H9 (cell line): ENCODE measurements around the gene PCARE. TPM values are rescaled to one million over a fixed set of nuclear protein-coding genes. Genes with fewer than 3 reads are reported as not detected.

Experiments used
- DNase-seq: peaks from one replicate; pipeline ENCODE4 v3.0.0-alpha.2; 2017
- H2AFZ ChIP-seq: one replicate; pipeline ENCODE4 v1.6.1; 2013; ENCODE audit warnings: mild to moderate bottlenecking, low read length, control low read depth, moderate library complexity
- H2AK5ac ChIP-seq: 2 replicates; pipeline ENCODE4 v1.6.1; 2013; ENCODE audit warnings: low read length, control low read depth, mixed read lengths; ENCODE audit not compliant: insufficient read length
- H2BK120ac ChIP-seq: one replicate; pipeline ENCODE4 v1.6.1; 2013; ENCODE audit warnings: low read depth, mild to moderate bottlenecking, low read length, control low read depth, inconsistent platforms; ENCODE audit not compliant: poor library complexity, severe bottlenecking
- H2BK12ac ChIP-seq: 2 replicates; pipeline ENCODE4 v1.6.1; 2013; ENCODE audit warnings: low read length, control low read depth, mixed read lengths, low read depth; ENCODE audit not compliant: insufficient read length
- H2BK15ac ChIP-seq: 2 replicates; pipeline ENCODE4 v1.6.1; 2013; ENCODE audit warnings: low read depth, low read length, control low read depth
- H2BK20ac ChIP-seq: one replicate; pipeline ENCODE4 v1.6.1; 2013; ENCODE audit warnings: low read depth, mild to moderate bottlenecking, low read length, control low read depth, inconsistent platforms; ENCODE audit not compliant: poor library complexity, severe bottlenecking
- H2BK5ac ChIP-seq: 2 replicates; pipeline ENCODE4 v1.6.1; 2013; ENCODE audit warnings: low read length, control low read depth, mixed read lengths; ENCODE audit not compliant: insufficient read length
- H3K14ac ChIP-seq: 2 replicates; pipeline ENCODE4 v1.6.1; 2013; ENCODE audit warnings: low read length, control low read depth; ENCODE audit not compliant: insufficient read depth
- H3K18ac ChIP-seq: 2 replicates; pipeline ENCODE4 v1.6.1; 2013; ENCODE audit warnings: low read depth, mild to moderate bottlenecking, mixed read lengths, low read length, control low read depth; ENCODE audit not compliant: insufficient read length
- H3K23ac ChIP-seq: 2 replicates; pipeline ENCODE4 v1.6.1; 2013; ENCODE audit warnings: low read length, control low read depth, mixed read lengths, low read depth; ENCODE audit not compliant: insufficient read length
- H3K23me2 ChIP-seq: 2 replicates; pipeline ENCODE4 v1.6.1; 2013; ENCODE audit warnings: low read depth, mild to moderate bottlenecking, mixed read lengths, low read length, control low read depth; ENCODE audit not compliant: insufficient read length, poor library complexity, severe bottlenecking
- H3K27ac ChIP-seq: 2 replicates; pipeline ENCODE4 v1.5.1; 2013; ENCODE audit warnings: low read length, control low read depth, mixed read lengths, low read depth; ENCODE audit not compliant: insufficient read length
- H3K27me3 ChIP-seq: 2 replicates; pipeline ENCODE4 v1.6.1; 2013; ENCODE audit warnings: low read length, control low read depth, inconsistent platforms; ENCODE audit not compliant: insufficient read depth
- H3K4ac ChIP-seq: 2 replicates; pipeline ENCODE4 v1.6.1; 2013; ENCODE audit warnings: low read depth, mild to moderate bottlenecking, control low read depth, inconsistent platforms, low read length, moderate library complexity
- H3K4me1 ChIP-seq: 2 replicates; pipeline ENCODE4 v1.6.1; 2013; ENCODE audit warnings: low read length, control low read depth, inconsistent platforms; ENCODE audit not compliant: insufficient read depth
- H3K4me2 ChIP-seq: 2 replicates; pipeline ENCODE4 v1.6.1; 2013; ENCODE audit warnings: low read length, control low read depth, mixed read lengths; ENCODE audit not compliant: insufficient read length, insufficient read depth
- H3K56ac ChIP-seq: 2 replicates; pipeline ENCODE4 v1.6.1; 2013; ENCODE audit warnings: low read depth, mild to moderate bottlenecking, mixed read lengths, low read length, control low read depth; ENCODE audit not compliant: insufficient read length
- H3K79me1 ChIP-seq: 2 replicates; pipeline ENCODE4 v1.6.1; 2013; ENCODE audit warnings: low read depth, mild to moderate bottlenecking, moderate library complexity, low read length, control low read depth, inconsistent platforms; ENCODE audit not compliant: insufficient read depth, poor library complexity, severe bottlenecking
- H3K79me2 ChIP-seq: 2 replicates; pipeline ENCODE4 v1.6.1; 2013; ENCODE audit warnings: low read length, control low read depth, inconsistent platforms; ENCODE audit not compliant: insufficient read depth
- H3K9ac ChIP-seq: 2 replicates; pipeline ENCODE4 v1.6.1; 2013; ENCODE audit warnings: low read length, control low read depth, mixed read lengths; ENCODE audit not compliant: insufficient read length; ENCODE audit errors: extremely low read depth
- H3K9me3 ChIP-seq: one replicate; pipeline ENCODE4 v1.6.1; 2013; ENCODE audit warnings: low read depth, low read length, inconsistent platforms; ENCODE audit not compliant: control insufficient read depth
- H3T11ph ChIP-seq: one replicate; pipeline ENCODE4 v1.6.1; 2013; ENCODE audit warnings: mild to moderate bottlenecking, low read length, control low read depth, inconsistent platforms
- H4K20me1 ChIP-seq: one replicate; pipeline ENCODE4 v1.6.1; 2013; ENCODE audit not compliant: control insufficient read depth, insufficient read length, insufficient read depth
- H4K5ac ChIP-seq: 2 replicates; pipeline ENCODE4 v1.6.1; 2013; ENCODE audit warnings: low read depth, mild to moderate bottlenecking, mixed read lengths, low read length, control low read depth; ENCODE audit not compliant: insufficient read length
- H4K8ac ChIP-seq: replicated peaks from 2 replicates; pipeline ENCODE4 v1.6.1; 2013; ENCODE audit warnings: low read length, control low read depth, mixed read lengths, low read depth; ENCODE audit not compliant: insufficient read length
- H4K91ac ChIP-seq: 2 replicates; pipeline ENCODE4 v1.6.1; 2013; ENCODE audit warnings: low read depth, mild to moderate bottlenecking, moderate library complexity, mixed read lengths, low read length, control low read depth; ENCODE audit not compliant: insufficient read length
- H3K27ac Mint-ChIP-seq, 3 experiments: 2 replicates in 2 of 3; 3 replicates in 1 of 3; pipeline ENCODE4 v1.8.0; 2020 to 2021; ENCODE audit warnings: mixed read lengths in 3 of 3, mild to moderate bottlenecking in 1 of 3, moderate library complexity in 1 of 3
- H3K27me3 Mint-ChIP-seq: 2 replicates; pipeline ENCODE4 v1.8.0; 2021; ENCODE audit warnings: low read depth, mild to moderate bottlenecking, moderate library complexity, mixed read lengths
- H3K36me3 Mint-ChIP-seq, 3 experiments: 2 replicates in 2 of 3; 3 replicates in 1 of 3; pipeline ENCODE4 v1.8.0; 2020 to 2021; ENCODE audit warnings: low read depth in 3 of 3, mixed read lengths in 3 of 3; ENCODE audit not compliant: insufficient read depth in 1 of 3
- H3K4me1 Mint-ChIP-seq, 2 experiments: 2 replicates each; pipeline ENCODE4 v1.8.0; 2020; ENCODE audit warnings: mixed read lengths in 2 of 2
- H3K4me3 Mint-ChIP-seq, 2 experiments: 2 replicates in 1 of 2; 3 replicates in 1 of 2; pipeline ENCODE4 v1.8.0; 2020 to 2021; ENCODE audit warnings: mild to moderate bottlenecking in 2 of 2, mixed read lengths in 2 of 2, moderate library complexity in 1 of 2
- H3K9me3 Mint-ChIP-seq, 2 experiments: 2 replicates in 1 of 2; 3 replicates in 1 of 2; pipeline ENCODE4 v1.8.0; 2020; ENCODE audit warnings: mild to moderate bottlenecking in 2 of 2, mixed read lengths in 2 of 2, moderate library complexity in 1 of 2
- WGBS: extraction: QIAGEN DNeasy Blood & Tissue Kit; methylation state at CpG from one replicate; pipeline ENCODE4 v1.1.7; 2013; ENCODE audit warnings: missing lambda C conversion rate, low lambda C conversion rate, mixed read lengths; ENCODE audit not compliant: insufficient read length; ENCODE audit errors: extremely low coverage; 5-methylcytosine and 5-hydroxymethylcytosine counted together
- total RNA-seq: library from RNA; stranded (reverse); gene quantifications from 2 replicates; pipeline ENCODE4 v1.2.1, GENCODE V29; 2021
- TF ChIP-seq, protein P1 (sequence below): fragments of 200-600 bp; sonication (generic); conservative IDR thresholded peaks from 3 replicates; pipeline ENCODE4 v1.8.0; 2021; ENCODE audit warnings: antibody characterized with exemption, mild to moderate bottlenecking

Gene PCARE
- total RNA-seq, 1 experiment from 2014 or later, result not detected

DNA sequence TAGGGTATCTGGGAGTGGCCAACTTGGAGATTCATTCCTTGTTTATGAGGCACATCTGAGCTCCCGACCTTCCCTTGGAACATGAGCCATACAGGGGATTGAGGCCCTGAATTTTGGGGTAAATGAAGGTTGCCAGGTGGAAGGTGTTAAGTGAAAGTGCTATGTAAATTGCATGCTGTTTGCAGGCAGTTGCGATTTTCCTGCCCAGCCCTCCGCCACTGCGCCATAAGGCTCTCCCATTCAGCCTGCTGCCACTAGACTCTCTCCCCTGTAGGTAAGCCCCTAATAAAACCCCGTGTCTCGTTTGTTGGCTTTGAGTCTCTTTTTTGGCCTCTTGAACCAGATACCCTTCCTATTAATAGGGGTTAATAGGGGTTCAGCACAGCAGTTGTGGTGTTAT is 33.8 kb downstream of the PCARE start:
- Mint-ChIP-seq H3K27me3 (no peaks in the 10 kb centered on the region; the same call in 1 of the 2 replicates), H3K4me1 (peaks cover 15% of the 10 kb centered on the region in 2 experiments), H3K36me3 (no peaks in the 10 kb centered on the region; a peak in 1 of 7 replicates), H3K9me3 (no peaks in the 10 kb centered on the region), H3K4me3 (no peak overlapping the region), H3K27ac (no peak overlapping the region)
- H3K9ac ChIP-seq, result no peak overlapping the region
- no peak overlapping the region for H2BK15ac ChIP-seq
- no peak overlapping the region for H3K14ac ChIP-seq
- no peak overlapping the region for H2BK12ac ChIP-seq
- H3K23me2 ChIP-seq, result no peaks in the 10 kb centered on the region
- no peak overlapping the region for H3K23ac ChIP-seq
- peaks cover 3% of the 10 kb centered on the region; the same call in 1 of the 2 replicates for H3K4me1 ChIP-seq
- H4K20me1 ChIP-seq, result no peaks in the 10 kb centered on the region
- H4K5ac ChIP-seq, result no peak overlapping the region
- H3K56ac ChIP-seq, result no peak overlapping the region
- H2BK5ac ChIP-seq, result no peak overlapping the region
- TF ChIP-seq, protein P1, sequence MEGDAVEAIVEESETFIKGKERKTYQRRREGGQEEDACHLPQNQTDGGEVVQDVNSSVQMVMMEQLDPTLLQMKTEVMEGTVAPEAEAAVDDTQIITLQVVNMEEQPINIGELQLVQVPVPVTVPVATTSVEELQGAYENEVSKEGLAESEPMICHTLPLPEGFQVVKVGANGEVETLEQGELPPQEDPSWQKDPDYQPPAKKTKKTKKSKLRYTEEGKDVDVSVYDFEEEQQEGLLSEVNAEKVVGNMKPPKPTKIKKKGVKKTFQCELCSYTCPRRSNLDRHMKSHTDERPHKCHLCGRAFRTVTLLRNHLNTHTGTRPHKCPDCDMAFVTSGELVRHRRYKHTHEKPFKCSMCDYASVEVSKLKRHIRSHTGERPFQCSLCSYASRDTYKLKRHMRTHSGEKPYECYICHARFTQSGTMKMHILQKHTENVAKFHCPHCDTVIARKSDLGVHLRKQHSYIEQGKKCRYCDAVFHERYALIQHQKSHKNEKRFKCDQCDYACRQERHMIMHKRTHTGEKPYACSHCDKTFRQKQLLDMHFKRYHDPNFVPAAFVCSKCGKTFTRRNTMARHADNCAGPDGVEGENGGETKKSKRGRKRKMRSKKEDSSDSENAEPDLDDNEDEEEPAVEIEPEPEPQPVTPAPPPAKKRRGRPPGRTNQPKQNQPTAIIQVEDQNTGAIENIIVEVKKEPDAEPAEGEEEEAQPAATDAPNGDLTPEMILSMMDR, result no peak
- H3K4me2 ChIP-seq, result no peak overlapping the region
- no peak overlapping the region for H3K18ac ChIP-seq
- H3K9me3 ChIP-seq, result no peaks in the 10 kb centered on the region
- no peak overlapping the region for H2AK5ac ChIP-seq
- H3K4ac ChIP-seq, result no peak overlapping the region
- H4K91ac ChIP-seq, result no peak overlapping the region
- no peak overlapping the region for H2AFZ ChIP-seq
- DNase-seq, result no peak
- no peaks in the 10 kb centered on the region for H3K79me2 ChIP-seq
- no peak overlapping the region for H4K8ac ChIP-seq
- no peak overlapping the region for H3T11ph ChIP-seq
- H2BK120ac ChIP-seq, result no peak overlapping the region
- no CpG with 5 or more reads among the region's 6 CpGs for WGBS
- no peaks in the 10 kb centered on the region for H3K27me3 ChIP-seq
- H3K27ac ChIP-seq, result no peak overlapping the region
- H2BK20ac ChIP-seq, result no peak overlapping the region
- no peaks in the 10 kb centered on the region for H3K79me1 ChIP-seq
